ENCODE measurements around the gene ADIPOQ. TPM values are rescaled to one million over a fixed set of nuclear protein-coding genes. Genes with fewer than 3 reads are reported as not detected.

The ADIPOQ gene
- total and polyA plus RNA-seq, 9 donors = 1.1 to 6.0 TPM; not detected in 7

GRCh38 chr3:186825294-186825821, 17.2 kb upstream of the ADIPOQ start:
- Histone ChIP-seq H3K36me3 (no peaks in the 10 kb centered on the region), H3K4me3 (no peak overlapping the region), H3K4me1 (ENCODE audit: insufficient read depth) (peaks cover 2% of the 10 kb centered on the region), H3K27me3 (no peaks in the 10 kb centered on the region), H3K9me3 (no peaks in the 10 kb centered on the region), H3K27ac (no peak overlapping the region)
- intact Hi-C loops (cut with DNase I) = loop anchor here in 1 of 4 donors (10.0 kb wide), 1 partner anchor 211 kb away; the partner anchor contains the start of gene AHSG
- no peak for TF ChIP-seq EP300 (IDR thresholded peaks at IDR 0.05)
- no peak for TF ChIP-seq POLR2A (IDR thresholded peaks at IDR 0.05)
- TF ChIP-seq CTCF (IDR thresholded peaks at IDR 0.05) = no peak
- peak in 1 of 5 donors; percentile 19 for DNase-seq
- WGBS, 3 donors = 3 to 10% (median 6%) methylated on average over 21 to 23 of the region's 23 CpGs

DNA sequence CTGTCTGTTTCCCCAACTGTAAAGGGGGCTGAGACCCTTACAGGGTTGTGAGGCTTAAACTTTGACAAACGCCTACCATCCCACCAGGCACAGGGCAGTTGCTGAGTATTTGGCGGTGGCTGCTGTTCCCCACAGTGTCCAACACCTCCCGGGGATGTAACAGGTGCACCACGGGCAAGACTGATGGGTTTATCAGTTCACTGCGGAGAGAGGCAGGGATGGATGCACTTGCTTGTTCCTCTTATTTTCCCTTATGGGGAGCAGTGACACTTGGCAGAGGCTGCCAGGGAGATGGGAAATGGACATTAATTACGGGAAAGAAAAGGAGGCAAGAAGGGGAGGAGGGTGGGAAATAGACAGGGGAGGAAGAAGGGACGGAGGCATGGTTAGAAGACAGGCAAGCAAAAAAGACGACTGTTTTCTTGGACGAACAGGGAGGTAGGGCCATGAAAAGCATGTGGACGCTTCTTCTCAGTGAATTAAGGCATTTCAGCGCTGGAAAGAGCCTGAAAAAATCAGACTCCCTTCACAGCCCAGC, 16.6 kb upstream of the ADIPOQ start:
- no peak overlapping the region for H3K27ac ChIP-seq
- intact Hi-C loops (cut with DNase I) = loop anchor here in 1 of 4 donors (10.0 kb wide), 1 partner anchor 211 kb away; the partner anchor contains the start of gene AHSG
- DNase-seq = no peak
- H3K9me3 ChIP-seq = no peaks in the 10 kb centered on the region
- no peak overlapping the region for H3K4me3 ChIP-seq
- H3K27me3 ChIP-seq = no peaks in the 10 kb centered on the region
- H3K4me1 ChIP-seq (ENCODE audit: insufficient read depth) = peaks cover 2% of the 10 kb centered on the region
- no peaks in the 10 kb centered on the region for H3K36me3 ChIP-seq
- no peak for TF ChIP-seq CTCF (IDR thresholded peaks at IDR 0.05)
- 16 to 29% (median 23%) methylated on average over 11 of the region's 11 CpGs for WGBS, 3 donors

DNA sequence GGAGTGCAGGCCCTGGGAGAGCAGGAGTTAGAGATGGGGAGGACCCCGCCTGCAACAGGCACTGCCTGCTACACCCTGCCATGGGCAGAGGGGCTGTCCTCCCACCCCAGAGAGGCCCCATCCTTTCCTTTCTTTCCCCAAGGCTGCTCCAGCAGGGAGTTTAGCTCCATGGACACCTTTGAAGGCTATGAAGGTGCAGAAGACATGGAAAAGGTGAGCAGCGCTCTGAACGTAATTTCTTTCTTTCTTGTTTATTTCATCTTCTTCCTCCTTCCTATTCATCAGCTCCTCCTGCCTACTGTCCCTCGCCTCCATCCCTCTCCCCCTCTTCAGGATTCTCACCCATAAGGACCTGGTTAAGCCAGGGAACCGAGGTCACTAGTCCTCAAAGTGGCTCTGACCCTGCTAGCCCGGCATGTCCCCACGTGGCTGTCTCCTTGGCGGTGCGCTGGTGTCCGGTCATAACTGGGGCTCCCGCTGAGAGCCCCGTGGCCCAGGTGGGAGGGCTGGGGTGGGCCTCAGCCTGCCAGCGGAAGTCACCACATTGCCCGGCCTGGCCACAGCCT, 16.0 kb upstream of the ADIPOQ start:
- Histone ChIP-seq H3K27ac (no peak overlapping the region), H3K36me3 (no peaks in the 10 kb centered on the region), H3K4me1 (ENCODE audit: insufficient read depth) (peaks cover 2% of the 10 kb centered on the region), H3K9me3 (no peaks in the 10 kb centered on the region), H3K4me3 (peak overlapping the region; percentile 58), H3K27me3 (no peaks in the 10 kb centered on the region)
- no peak for TF ChIP-seq POLR2A (IDR thresholded peaks at IDR 0.05)
- TF ChIP-seq CTCF (IDR thresholded peaks at IDR 0.05) = no peak
- TF ChIP-seq EP300 (IDR thresholded peaks at IDR 0.05) = no peak
- 11 to 15% (median 11%) methylated on average over 14 of the region's 14 CpGs for WGBS, 3 donors
- intact Hi-C loops (cut with DNase I) = loop anchor here in 1 of 4 donors (10.0 kb wide), 1 partner anchor 212 kb away; the partner anchor contains the start of gene AHSG
- peak in 1 of 5 donors; percentile 20 for DNase-seq

GRCh38 chr3:186826976-186827857, 15.3 kb upstream of the ADIPOQ start:
- DNase-seq = peak; percentile 70 to 86 (median 78)
- Histone ChIP-seq H3K9me3 (no peaks in the 10 kb centered on the region), H3K27me3 (no peaks in the 10 kb centered on the region), H3K36me3 (no peaks in the 10 kb centered on the region), H3K27ac (no peak overlapping the region), H3K4me3 (peak overlapping the region; percentile 58), H3K4me1 (ENCODE audit: insufficient read depth) (peaks cover 2% of the 10 kb centered on the region)
- no peak for TF ChIP-seq POLR2A (IDR thresholded peaks at IDR 0.05)
- TF ChIP-seq EP300 (IDR thresholded peaks at IDR 0.05) = no peak
- TF ChIP-seq CTCF (IDR thresholded peaks at IDR 0.05) = no peak
- WGBS, 3 donors = 2 to 3% (median 2%) methylated on average over 38 to 80 of the region's 80 CpGs
- intact Hi-C loops (cut with DNase I) = loop anchor here in 1 of 4 donors (10.0 kb wide), 1 partner anchor 212 kb away; the partner anchor contains the start of gene AHSG
